ENCODE results near the gene HOXA6. TPM values are rescaled to one million over a fixed set of nuclear protein-coding genes. Genes with fewer than 3 reads are reported as not detected.
A peak's percentile ranks its signal among the peaks of the same experiment; 100 is the strongest.

The HOXA6 gene
- total RNA-seq, 1 donor from 2014 or later = 3.1 TPM

- H3K36me3 ChIP-seq (ENCODE audit: control insufficient read depth in 3 of 3, insufficient read depth in 3 of 3, low read length in 3 of 3) = no peaks in the 10 kb centered on the region
- peaks cover 0 to 53% (median 26%) of the 10 kb centered on the region in 3 donors for H3K4me1 ChIP-seq (ENCODE audit: control insufficient read depth in 3 of 3, insufficient read depth in 3 of 3, low read length in 3 of 3)
- no peaks in the 10 kb centered on the region for H3K9me3 ChIP-seq (ENCODE audit: control insufficient read depth in 3 of 3, low read length in 3 of 3)
- H3K9ac ChIP-seq (ENCODE audit: low read depth in 1 of 3, low read length in 3 of 3) = peak overlapping the region in 1 of 3 donors; percentile 92
- H3K27ac ChIP-seq (ENCODE audit: low read depth, low read length) = peak overlapping the region; percentile 12
- peaks cover 32 to 70% (median 41%) of the 10 kb centered on the region in 3 donors for H3K27me3 ChIP-seq (ENCODE audit: control insufficient read depth in 3 of 3, insufficient read depth in 3 of 3, low read length in 3 of 3)
- no peak overlapping the region for H3K4me3 ChIP-seq (ENCODE audit: low read length in 3 of 3)
Observed at GRCh38 chr7:27189997-27190748, 42.6 kb upstream of the HOXA6 start.

GRCh38 chr7:27189295-27189996 lies 41.9 kb upstream of the HOXA6 start:
- Histone ChIP-seq H3K9ac (ENCODE audit: low read depth in 1 of 3, low read length in 3 of 3) (peak overlapping the region in 2 of 3 donors; percentile 56 to 87), H3K4me1 (ENCODE audit: control insufficient read depth in 3 of 3, insufficient read depth in 3 of 3, low read length in 3 of 3) (peaks cover 5 to 57% (median 32%) of the 10 kb centered on the region in 3 donors), H3K27ac (ENCODE audit: low read depth, low read length) (peak overlapping the region; percentile 36), H3K4me3 (ENCODE audit: low read length in 3 of 3) (peak overlapping the region in 2 of 3 donors; percentile 20 to 64), H3K27me3 (ENCODE audit: control insufficient read depth in 3 of 3, insufficient read depth in 3 of 3, low read length in 3 of 3) (peaks cover 30 to 69% (median 40%) of the 10 kb centered on the region in 3 donors), H3K9me3 (ENCODE audit: control insufficient read depth in 3 of 3, low read length in 3 of 3) (no peaks in the 10 kb centered on the region), H3K36me3 (ENCODE audit: control insufficient read depth in 3 of 3, insufficient read depth in 3 of 3, low read length in 3 of 3) (no peaks in the 10 kb centered on the region)

- Histone ChIP-seq H3K27me3 (ENCODE audit: control insufficient read depth in 3 of 3, insufficient read depth in 3 of 3, low read length in 3 of 3) (peaks cover 27 to 63% (median 38%) of the 10 kb centered on the region in 3 donors), H3K9me3 (ENCODE audit: control insufficient read depth in 3 of 3, low read length in 3 of 3) (no peaks in the 10 kb centered on the region), H3K36me3 (ENCODE audit: control insufficient read depth in 3 of 3, insufficient read depth in 3 of 3, low read length in 3 of 3) (no peaks in the 10 kb centered on the region), H3K27ac (ENCODE audit: low read depth, low read length) (peak overlapping the region; percentile 36), H3K4me1 (ENCODE audit: control insufficient read depth in 3 of 3, insufficient read depth in 3 of 3, low read length in 3 of 3) (peaks cover 10 to 57% (median 38%) of the 10 kb centered on the region in 3 donors), H3K4me3 (ENCODE audit: low read length in 3 of 3) (peak overlapping the region in 2 of 3 donors; percentile 45 to 64), H3K9ac (ENCODE audit: low read depth in 1 of 3, low read length in 3 of 3) (peak overlapping the region in 2 of 3 donors; percentile 56 to 87)
Observed at GRCh38 chr7:27188386-27189294, 41.1 kb upstream of the HOXA6 start.

GRCh38 chr7:27187475-27188385 lies 40.2 kb upstream of the HOXA6 start:
- Histone ChIP-seq H3K27ac (ENCODE audit: low read depth, low read length) (peak overlapping the region; percentile 36), H3K4me3 (ENCODE audit: low read length in 3 of 3) (peak overlapping the region in 2 of 3 donors; percentile 45 to 64), H3K9ac (ENCODE audit: low read depth in 1 of 3, low read length in 3 of 3) (peak overlapping the region in 2 of 3 donors; percentile 56 to 87), H3K36me3 (ENCODE audit: control insufficient read depth in 3 of 3, insufficient read depth in 3 of 3, low read length in 3 of 3) (no peaks in the 10 kb centered on the region), H3K9me3 (ENCODE audit: control insufficient read depth in 3 of 3, low read length in 3 of 3) (no peaks in the 10 kb centered on the region), H3K27me3 (ENCODE audit: control insufficient read depth in 3 of 3, insufficient read depth in 3 of 3, low read length in 3 of 3) (peaks cover 33 to 60% (median 43%) of the 10 kb centered on the region in 3 donors), H3K4me1 (ENCODE audit: control insufficient read depth in 3 of 3, insufficient read depth in 3 of 3, low read length in 3 of 3) (peaks cover 17 to 58% (median 42%) of the 10 kb centered on the region in 3 donors)

GRCh38 chr7:27186668-27187474 lies 39.3 kb upstream of the HOXA6 start:
- peaks cover 31 to 59% (median 40%) of the 10 kb centered on the region in 3 donors for H3K27me3 ChIP-seq (ENCODE audit: control insufficient read depth in 3 of 3, insufficient read depth in 3 of 3, low read length in 3 of 3)
- peak overlapping the region in 2 of 3 donors; percentile 32 to 94 for H3K9ac ChIP-seq (ENCODE audit: low read depth in 1 of 3, low read length in 3 of 3)
- H3K4me1 ChIP-seq (ENCODE audit: control insufficient read depth in 3 of 3, insufficient read depth in 3 of 3, low read length in 3 of 3) = peaks cover 17 to 61% (median 42%) of the 10 kb centered on the region in 3 donors
- H3K36me3 ChIP-seq (ENCODE audit: control insufficient read depth in 3 of 3, insufficient read depth in 3 of 3, low read length in 3 of 3) = no peaks in the 10 kb centered on the region
- peak overlapping the region; percentile 74 for H3K27ac ChIP-seq (ENCODE audit: low read depth, low read length)
- no peaks in the 10 kb centered on the region for H3K9me3 ChIP-seq (ENCODE audit: control insufficient read depth in 3 of 3, low read length in 3 of 3)
- H3K4me3 ChIP-seq (ENCODE audit: low read length in 3 of 3) = peak overlapping the region in 1 of 3 donors; percentile 64

- H3K36me3 ChIP-seq (ENCODE audit: control insufficient read depth in 3 of 3, insufficient read depth in 3 of 3, low read length in 3 of 3) = no peaks in the 10 kb centered on the region
- H3K4me1 ChIP-seq (ENCODE audit: control insufficient read depth in 3 of 3, insufficient read depth in 3 of 3, low read length in 3 of 3) = peaks cover 17 to 60% (median 42%) of the 10 kb centered on the region in 3 donors
- peak overlapping the region; percentile 74 for H3K27ac ChIP-seq (ENCODE audit: low read depth, low read length)
- H3K9ac ChIP-seq (ENCODE audit: low read depth in 1 of 3, low read length in 3 of 3) = peak overlapping the region in 2 of 3 donors; percentile 75 to 94
- H3K9me3 ChIP-seq (ENCODE audit: control insufficient read depth in 3 of 3, low read length in 3 of 3) = no peaks in the 10 kb centered on the region
- peaks cover 24 to 55% (median 39%) of the 10 kb centered on the region in 3 donors for H3K27me3 ChIP-seq (ENCODE audit: control insufficient read depth in 3 of 3, insufficient read depth in 3 of 3, low read length in 3 of 3)
- peak overlapping the region in 2 of 3 donors; percentile 80 for H3K4me3 ChIP-seq (ENCODE audit: low read length in 3 of 3)
Observed at GRCh38 chr7:27185854-27186667, 38.5 kb upstream of the HOXA6 start.

- H3K9ac ChIP-seq (ENCODE audit: low read depth in 1 of 3, low read length in 3 of 3) = peak within 1 kb of the TSS; percentile 61 to 94 (median 75)
- no peaks in the 10 kb centered on the region for H3K36me3 ChIP-seq (ENCODE audit: control insufficient read depth in 3 of 3, insufficient read depth in 3 of 3, low read length in 3 of 3)
- H3K27ac ChIP-seq (ENCODE audit: low read depth, low read length) = peak within 1 kb of the TSS; percentile 74
- H3K4me3 ChIP-seq (ENCODE audit: low read length in 3 of 3) = peak within 1 kb of the TSS; percentile 76 to 80 (median 80)
- peaks cover 30 to 55% (median 43%) of the 10 kb centered on the region in 3 donors for H3K27me3 ChIP-seq (ENCODE audit: control insufficient read depth in 3 of 3, insufficient read depth in 3 of 3, low read length in 3 of 3)
- no peaks in the 10 kb centered on the region for H3K9me3 ChIP-seq (ENCODE audit: control insufficient read depth in 3 of 3, low read length in 3 of 3)
- H3K4me1 ChIP-seq (ENCODE audit: control insufficient read depth in 3 of 3, insufficient read depth in 3 of 3, low read length in 3 of 3) = peaks cover 17 to 61% (median 42%) of the 10 kb centered on the region in 3 donors
Observed at GRCh38 chr7:27185013-27185853, 37.7 kb upstream of the HOXA6 start, which contains the start of gene HOXA11. Gene HOXA11 (minus strand): TSS chr7:27185232. CDS start chr7:27185144, 88 bp downstream.
